Panc1 (cell line): ENCODE measurements around the gene LANCL2.

Source experiments
- CTCF ChIP-seq: fragments of 450-650 bp; IDR thresholded peaks from 2 replicates; pipeline ENCODE4 v1.5.1; 2017; ENCODE audit warnings: mild to moderate bottlenecking
- POLR2AphosphoS5 ChIP-seq: IDR thresholded peaks from 2 replicates; pipeline ENCODE4 v1.6.1; 2012; ENCODE audit warnings: mild to moderate bottlenecking, low read depth, low read length, moderate library complexity
- SIN3A ChIP-seq: IDR thresholded peaks from 2 replicates; pipeline ENCODE4 v1.6.1; 2012; ENCODE audit warnings: low read depth, mild to moderate bottlenecking, low read length, moderate library complexity, borderline replicate concordance; ENCODE audit not compliant: insufficient read depth

- TF ChIP-seq POLR2AphosphoS5: no peak
- TF ChIP-seq CTCF: no peak
- TF ChIP-seq SIN3A: no peak
These were observed 64.8 kb downstream of the LANCL2 start for GRCh38 chr7:55429835-55430499.
